OCI-LY1 (cell line): ENCODE measurements around the gene CACNA1H.

Experiments used
- CTCF ChIP-seq: fragments of 200-600 bp; sonication (generic), shearing (Covaris generic); IDR thresholded peaks from 2 replicates; pipeline ENCODE4 v1.5.1; 2017; ENCODE audit warnings: mild to moderate bottlenecking, antibody characterized with exemption, low read length, moderate library complexity, mixed read lengths
- EZH2 ChIP-seq: fragments of 200-600 bp; sonication (generic), shearing (Covaris generic); IDR thresholded peaks from 2 replicates; pipeline ENCODE4 v1.8.0; 2017; ENCODE audit warnings: borderline replicate concordance, mixed run types, mild to moderate bottlenecking, antibody characterized with exemption, low read length, moderate library complexity, mixed read lengths

- TF ChIP-seq CTCF (no peak), EZH2 (no peak)
These were observed 40.4 kb downstream of the CACNA1H start for GRCh38 chr16:1193143-1193824.
